Endodermal cell (in vitro differentiated cells): ENCODE measurements around the gene PSMG4. TPM values are rescaled to one million over a fixed set of nuclear protein-coding genes. Genes with fewer than 3 reads are reported as not detected.

Source experiments
- DNase-seq: peaks from one replicate; pipeline ENCODE4 v3.0.0-alpha.2; 2017
- H3K27ac ChIP-seq: 2 replicates; pipeline ENCODE4 v1.5.1; 2013; ENCODE audit warnings: mild to moderate bottlenecking, low read depth, low read length, moderate library complexity
- H3K27me3 ChIP-seq: 2 replicates; pipeline ENCODE4 v1.6.1; 2013; ENCODE audit warnings: mild to moderate bottlenecking, low read length, moderate library complexity; ENCODE audit not compliant: insufficient read depth, control insufficient read depth, poor library complexity, severe bottlenecking
- H3K36me3 ChIP-seq: 2 replicates; pipeline ENCODE4 v1.7.0; 2013; ENCODE audit warnings: mild to moderate bottlenecking, low read length, moderate library complexity; ENCODE audit not compliant: control insufficient read depth, insufficient read depth
- H3K4me1 ChIP-seq: one replicate; pipeline ENCODE4 v1.7.0; 2013; ENCODE audit warnings: low read length; ENCODE audit not compliant: control insufficient read depth, insufficient read depth
- H3K4me3 ChIP-seq: 2 replicates; pipeline ENCODE4 v1.5.1; 2013; ENCODE audit warnings: mild to moderate bottlenecking, low read length, moderate library complexity
- H3K9ac ChIP-seq: 2 replicates; pipeline ENCODE4 v1.6.1; 2013; ENCODE audit warnings: mild to moderate bottlenecking, low read length, moderate library complexity; ENCODE audit not compliant: poor library complexity, severe bottlenecking; ENCODE audit errors: extremely low read depth
- H3K9me3 ChIP-seq: 2 replicates; pipeline ENCODE4 v1.6.1; 2013; ENCODE audit warnings: mild to moderate bottlenecking, low read length, moderate library complexity; ENCODE audit not compliant: control insufficient read depth
- H3K27ac Mint-ChIP-seq: 2 replicates; pipeline ENCODE4 v1.8.0; 2020; ENCODE audit warnings: mixed read lengths
- H3K27me3 Mint-ChIP-seq: 2 replicates; pipeline ENCODE4 v1.8.0; 2021; ENCODE audit warnings: mild to moderate bottlenecking, mixed read lengths; ENCODE audit not compliant: insufficient read depth
- H3K36me3 Mint-ChIP-seq: 2 replicates; pipeline ENCODE4 v1.8.0; 2020; ENCODE audit warnings: low read depth, mixed read lengths
- H3K4me1 Mint-ChIP-seq: 2 replicates; pipeline ENCODE4 v1.8.0; 2020; ENCODE audit warnings: mixed read lengths
- H3K4me3 Mint-ChIP-seq: 2 replicates; pipeline ENCODE4 v1.8.0; 2020; ENCODE audit warnings: mild to moderate bottlenecking, moderate library complexity, mixed read lengths
- H3K9me3 Mint-ChIP-seq: 2 replicates; pipeline ENCODE4 v1.8.0; 2020; ENCODE audit warnings: mild to moderate bottlenecking, mixed read lengths
- WGBS, 2 experiments: methylation state at CpG; one replicate each; pipeline versions ENCODE4 v1.1.5 to v1.1.7; 2013; ENCODE audit warnings: missing lambda C conversion rate in 2 of 2, mixed read lengths in 1 of 2; ENCODE audit not compliant: insufficient coverage in 1 of 2, insufficient read length in 1 of 2; 5-methylcytosine and 5-hydroxymethylcytosine counted together
- total RNA-seq, 2 donors: library from RNA; stranded (reverse); fragmentation: NEBNext Ultra II Directional in 1 of 2; extraction: Animal tissue kit (Norgen Biotek cat#: 25700) in 1 of 2; gene quantifications; 2 replicates in 1 of 2; 3 replicates in 1 of 2; pipeline ENCODE4 v1.2.1, GENCODE V29; 2021
- TF ChIP-seq, protein P1 (sequence below): fragments of 200-600 bp; sonication (generic); conservative IDR thresholded peaks from 2 replicates; pipeline ENCODE4 v1.5.0; 2021; ENCODE audit warnings: antibody characterized with exemption, mild to moderate bottlenecking

Gene PSMG4
- total RNA-seq, 2 donors from 2014 or later, result 16.0 to 21.5 TPM

DNA sequence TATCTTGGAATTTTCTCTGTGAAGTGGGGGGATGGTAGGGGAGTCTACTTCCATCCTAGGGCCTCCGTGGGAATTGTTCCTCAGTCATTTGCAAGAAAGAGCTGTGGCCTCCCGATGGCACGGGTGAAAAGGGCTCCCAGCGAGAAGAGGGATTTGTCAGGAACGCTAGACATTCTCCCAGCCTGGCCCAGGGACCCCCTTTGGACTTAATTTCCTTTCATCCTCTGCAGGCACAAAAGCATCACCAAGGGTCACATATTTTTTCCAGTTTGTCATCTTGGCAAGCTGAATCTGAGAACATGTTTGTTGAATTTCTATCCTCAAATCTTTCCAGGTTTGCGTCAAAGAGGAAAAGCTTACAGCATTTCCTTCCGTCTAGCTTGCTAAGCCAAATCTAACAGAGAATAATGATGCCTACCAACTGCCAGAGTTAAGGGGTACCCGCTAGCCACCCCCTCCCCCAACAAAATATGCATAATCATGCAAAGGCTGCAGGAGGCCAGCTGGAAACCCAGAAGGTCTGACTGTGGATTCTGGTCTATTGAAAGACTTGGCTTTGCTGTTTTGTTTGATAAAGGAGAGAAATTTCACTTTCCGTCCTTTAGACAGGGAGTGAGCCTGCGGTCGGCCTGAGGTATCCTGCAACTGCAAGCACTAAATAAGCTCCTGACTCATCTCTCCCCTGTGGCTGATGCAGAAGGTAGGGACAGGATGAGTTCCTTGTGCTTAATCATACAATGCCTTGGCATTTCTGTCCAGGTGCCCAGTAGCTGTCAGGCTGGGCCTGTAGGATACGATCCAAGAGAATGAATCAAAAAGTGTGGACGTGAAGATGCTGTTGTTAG, 23.1 kb downstream of the PSMG4 start:
- no peak overlapping the region for H3K27ac Mint-ChIP-seq
- H3K9ac ChIP-seq, result no peak overlapping the region

DNA sequence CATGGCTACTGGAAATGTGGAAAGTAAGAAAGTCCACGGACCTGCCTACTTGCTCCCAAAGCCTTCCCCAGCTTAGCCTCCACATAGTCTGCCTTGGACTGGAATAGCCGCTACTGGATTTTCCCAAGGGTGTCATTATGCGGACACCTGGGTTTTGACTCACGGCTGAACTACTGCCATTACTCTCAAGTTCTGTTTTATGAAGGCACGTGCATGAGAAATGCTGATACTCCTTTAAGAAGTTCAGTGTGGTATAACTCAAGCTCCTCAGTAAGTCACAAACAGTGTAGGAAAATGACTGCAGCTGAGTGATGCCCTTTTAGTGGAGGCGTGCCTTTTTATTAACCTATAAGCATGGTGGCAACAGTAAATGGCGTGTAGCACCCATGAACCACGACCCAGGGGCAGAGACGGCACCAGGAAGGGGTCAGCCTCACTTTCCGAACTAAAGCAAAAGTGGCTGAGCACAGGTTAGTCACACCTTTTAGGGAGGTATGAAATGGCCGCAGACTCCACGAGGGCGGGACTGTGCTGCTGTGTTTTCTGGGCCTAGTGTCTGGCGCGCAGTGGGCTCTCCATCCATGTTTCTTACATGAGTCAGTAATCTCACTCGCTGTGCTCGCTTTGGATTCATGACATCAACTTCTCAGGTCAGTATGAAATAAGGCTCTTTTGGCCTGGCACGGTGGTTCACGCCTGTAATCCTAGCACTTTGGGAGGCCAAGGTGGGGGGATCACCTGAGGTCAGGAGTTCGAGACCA, 23.9 kb downstream of the PSMG4 start:
- DNase-seq, result peak; percentile 36
- no peaks in the 10 kb centered on the region for H3K9me3 Mint-ChIP-seq
- H3K9ac ChIP-seq, result no peak overlapping the region
- TF ChIP-seq, protein P1, sequence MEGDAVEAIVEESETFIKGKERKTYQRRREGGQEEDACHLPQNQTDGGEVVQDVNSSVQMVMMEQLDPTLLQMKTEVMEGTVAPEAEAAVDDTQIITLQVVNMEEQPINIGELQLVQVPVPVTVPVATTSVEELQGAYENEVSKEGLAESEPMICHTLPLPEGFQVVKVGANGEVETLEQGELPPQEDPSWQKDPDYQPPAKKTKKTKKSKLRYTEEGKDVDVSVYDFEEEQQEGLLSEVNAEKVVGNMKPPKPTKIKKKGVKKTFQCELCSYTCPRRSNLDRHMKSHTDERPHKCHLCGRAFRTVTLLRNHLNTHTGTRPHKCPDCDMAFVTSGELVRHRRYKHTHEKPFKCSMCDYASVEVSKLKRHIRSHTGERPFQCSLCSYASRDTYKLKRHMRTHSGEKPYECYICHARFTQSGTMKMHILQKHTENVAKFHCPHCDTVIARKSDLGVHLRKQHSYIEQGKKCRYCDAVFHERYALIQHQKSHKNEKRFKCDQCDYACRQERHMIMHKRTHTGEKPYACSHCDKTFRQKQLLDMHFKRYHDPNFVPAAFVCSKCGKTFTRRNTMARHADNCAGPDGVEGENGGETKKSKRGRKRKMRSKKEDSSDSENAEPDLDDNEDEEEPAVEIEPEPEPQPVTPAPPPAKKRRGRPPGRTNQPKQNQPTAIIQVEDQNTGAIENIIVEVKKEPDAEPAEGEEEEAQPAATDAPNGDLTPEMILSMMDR, result no peak
- H3K27ac Mint-ChIP-seq, result peak overlapping the region; percentile 26
- no peaks in the 10 kb centered on the region for H3K36me3 ChIP-seq
- peak overlapping the region; percentile 94 for H3K27ac ChIP-seq
- no peaks in the 10 kb centered on the region for H3K9me3 ChIP-seq
- no peaks in the 10 kb centered on the region for H3K27me3 Mint-ChIP-seq
- H3K27me3 ChIP-seq, result no peaks in the 10 kb centered on the region
- H3K4me3 Mint-ChIP-seq, result no peak overlapping the region
- peaks cover 9% of the 10 kb centered on the region for H3K4me1 ChIP-seq
- H3K4me3 ChIP-seq, result no peak overlapping the region
- peaks cover 9% of the 10 kb centered on the region for H3K4me1 Mint-ChIP-seq
- 93 to 95% methylated on average over 20 of the region's 20 CpGs for WGBS, 2 experiments
- peaks cover 25% of the 10 kb centered on the region for H3K36me3 Mint-ChIP-seq

More for the DNA sequence above, 23.1 kb downstream of the PSMG4 start:
- peaks cover 9% of the 10 kb centered on the region for H3K4me1 Mint-ChIP-seq
- no peaks in the 10 kb centered on the region for H3K27me3 Mint-ChIP-seq
- no peak overlapping the region for H3K4me3 ChIP-seq
- H3K27ac ChIP-seq, result peak overlapping the region; percentile 94
- H3K27me3 ChIP-seq, result no peaks in the 10 kb centered on the region
- no peaks in the 10 kb centered on the region for H3K9me3 ChIP-seq
- peaks cover 27% of the 10 kb centered on the region for H3K36me3 Mint-ChIP-seq
- no peaks in the 10 kb centered on the region for H3K36me3 ChIP-seq
- peaks cover 9% of the 10 kb centered on the region for H3K4me1 ChIP-seq
- H3K4me3 Mint-ChIP-seq, result no peak overlapping the region
- no peaks in the 10 kb centered on the region for H3K9me3 Mint-ChIP-seq
- WGBS, 2 experiments, result 53 to 69% methylated on average over 8 to 13 of the region's 13 CpGs
- peak; percentile 63 for DNase-seq
- TF ChIP-seq, protein P1, result no peak

DNA sequence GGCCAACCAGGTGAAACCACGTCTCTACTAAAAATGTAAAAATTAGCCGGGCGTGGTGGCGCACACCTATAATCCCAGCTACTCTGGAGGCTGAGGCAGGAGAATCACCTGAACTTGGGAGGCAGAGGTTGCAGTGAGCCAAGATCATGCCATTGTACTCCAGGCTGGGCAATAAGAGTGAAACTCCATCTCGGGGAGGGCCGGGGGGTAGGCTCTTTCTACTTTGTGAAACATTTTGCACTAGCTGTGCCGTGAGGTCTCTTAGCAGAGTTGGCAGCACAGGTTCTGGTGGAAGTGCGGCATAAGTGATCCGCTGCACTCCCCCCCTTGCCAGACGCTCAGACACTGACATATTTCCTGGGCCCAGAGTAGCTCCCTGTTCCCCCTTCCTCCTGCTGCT, 24.5 kb downstream of the PSMG4 start:
- Mint-ChIP-seq H3K36me3 (peaks cover 25% of the 10 kb centered on the region), H3K4me1 (peaks cover 9% of the 10 kb centered on the region), H3K9me3 (no peaks in the 10 kb centered on the region), H3K4me3 (no peak overlapping the region), H3K27me3 (no peaks in the 10 kb centered on the region), H3K27ac (peak overlapping the region; percentile 26)
- no peak for DNase-seq
- H3K4me1 ChIP-seq, result peaks cover 9% of the 10 kb centered on the region
- H3K27me3 ChIP-seq, result no peaks in the 10 kb centered on the region
- TF ChIP-seq, protein P1, result no peak
- peak overlapping the region; percentile 94 for H3K27ac ChIP-seq
- H3K9ac ChIP-seq, result no peak overlapping the region
- no peaks in the 10 kb centered on the region for H3K36me3 ChIP-seq
- 94% methylated on average over 9 to 10 of the region's 10 CpGs for WGBS, 2 experiments
- no peak overlapping the region for H3K4me3 ChIP-seq
- no peaks in the 10 kb centered on the region for H3K9me3 ChIP-seq
